RWPE1 (cell line): ENCODE measurements around the gene MSH2.
"Not testable (repeated sequence)": the region's sequence is repeated elsewhere in the genome, so short reads cannot be mapped to it uniquely, and the experiment has no call there.

Experiments
- CTCF ChIA-PET: fragments of 350-600 bp; sonication (Branson Sonifier 250); formaldehyde crosslinking; extraction: SDS; loops from one replicate; lab custom pipeline; 2021; lab: Yijun Ruan, JAX
- POLR2A ChIA-PET: fragments of 400-600 bp; formaldehyde crosslinking; extraction: SDS; loops from one replicate; lab custom pipeline; 2020; ENCODE audit warnings: antibody characterized with exemption; ENCODE audit not compliant: low non-redundant PET; lab: Yijun Ruan, JAX
- DNase-seq: peaks from one replicate; pipeline ENCODE4 v3.0.0; 2012; ENCODE audit warnings: low spot score
- H3K27ac ChIP-seq: fragments of 450-650 bp; 2 replicates; pipeline ENCODE4 v1.5.1; 2017
- TF ChIP-seq, protein P1 (sequence below): fragments of 450-650 bp; conservative IDR thresholded peaks from 2 replicates; pipeline ENCODE4 v1.5.1; 2017; ENCODE audit warnings: low read depth, mild to moderate bottlenecking

The MSH2 gene

DNA sequence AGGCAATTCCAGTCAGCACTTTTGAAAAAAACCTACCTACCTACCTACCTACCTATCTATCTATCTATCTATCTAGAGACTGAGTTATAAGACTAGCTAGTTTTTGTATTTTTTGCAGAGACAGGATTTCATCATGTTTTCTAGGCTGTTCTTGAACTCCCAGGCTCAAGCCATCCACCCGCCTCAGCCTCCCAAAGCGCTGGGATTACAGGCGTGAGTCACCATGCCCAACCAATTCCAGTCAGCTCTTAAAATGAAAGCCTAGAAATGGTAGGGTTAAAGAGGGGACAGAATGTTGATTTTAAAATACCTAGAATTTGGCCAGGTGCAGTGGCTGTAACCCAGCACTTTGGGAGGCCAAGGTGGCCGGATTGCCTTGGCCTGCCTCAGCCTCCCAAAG, 19.1 kb downstream of the MSH2 start:
- ChIA-PET CTCF (interaction anchor here (1.5 kb wide), 1 partner anchor 15 kb away, joined by 6 read pairs; no protein-coding TSS in a partner anchor), POLR2A (no interaction called here)
- peak overlapping the region; percentile 59 for H3K27ac ChIP-seq
- DNase-seq, result no peak
- TF ChIP-seq, protein P1, sequence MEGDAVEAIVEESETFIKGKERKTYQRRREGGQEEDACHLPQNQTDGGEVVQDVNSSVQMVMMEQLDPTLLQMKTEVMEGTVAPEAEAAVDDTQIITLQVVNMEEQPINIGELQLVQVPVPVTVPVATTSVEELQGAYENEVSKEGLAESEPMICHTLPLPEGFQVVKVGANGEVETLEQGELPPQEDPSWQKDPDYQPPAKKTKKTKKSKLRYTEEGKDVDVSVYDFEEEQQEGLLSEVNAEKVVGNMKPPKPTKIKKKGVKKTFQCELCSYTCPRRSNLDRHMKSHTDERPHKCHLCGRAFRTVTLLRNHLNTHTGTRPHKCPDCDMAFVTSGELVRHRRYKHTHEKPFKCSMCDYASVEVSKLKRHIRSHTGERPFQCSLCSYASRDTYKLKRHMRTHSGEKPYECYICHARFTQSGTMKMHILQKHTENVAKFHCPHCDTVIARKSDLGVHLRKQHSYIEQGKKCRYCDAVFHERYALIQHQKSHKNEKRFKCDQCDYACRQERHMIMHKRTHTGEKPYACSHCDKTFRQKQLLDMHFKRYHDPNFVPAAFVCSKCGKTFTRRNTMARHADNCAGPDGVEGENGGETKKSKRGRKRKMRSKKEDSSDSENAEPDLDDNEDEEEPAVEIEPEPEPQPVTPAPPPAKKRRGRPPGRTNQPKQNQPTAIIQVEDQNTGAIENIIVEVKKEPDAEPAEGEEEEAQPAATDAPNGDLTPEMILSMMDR, result no peak

DNA sequence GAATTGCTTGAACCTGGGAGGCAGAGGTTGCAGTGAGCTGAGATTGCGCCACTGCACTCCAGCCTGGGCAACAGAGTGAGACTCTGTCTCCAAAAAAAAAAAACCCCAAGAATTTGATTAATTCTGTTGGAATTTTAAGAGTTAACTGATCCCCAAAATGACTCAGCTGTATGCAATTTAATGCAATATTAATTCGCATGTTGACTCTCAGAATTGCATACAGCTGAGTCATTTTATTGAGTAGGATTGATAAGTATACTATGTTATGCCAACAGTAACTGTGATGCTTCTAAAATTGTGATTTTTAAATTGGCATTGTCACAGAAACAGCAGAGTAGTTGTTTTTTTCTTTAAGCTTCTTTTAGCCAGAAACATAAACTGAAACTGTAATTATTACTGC, 19.6 kb downstream of the MSH2 start:
- TF ChIP-seq, protein P1, result no peak
- CTCF ChIA-PET, result interaction anchor here (0.5 to 1.5 kb wide), 2 partner anchors 15 to 85 kb away, joined by 3 to 6 read pairs; no protein-coding TSS in a partner anchor
- POLR2A ChIA-PET, result no interaction called here
- peak; percentile 63 for DNase-seq
- H3K27ac ChIP-seq, result peak overlapping the region; percentile 59

DNA sequence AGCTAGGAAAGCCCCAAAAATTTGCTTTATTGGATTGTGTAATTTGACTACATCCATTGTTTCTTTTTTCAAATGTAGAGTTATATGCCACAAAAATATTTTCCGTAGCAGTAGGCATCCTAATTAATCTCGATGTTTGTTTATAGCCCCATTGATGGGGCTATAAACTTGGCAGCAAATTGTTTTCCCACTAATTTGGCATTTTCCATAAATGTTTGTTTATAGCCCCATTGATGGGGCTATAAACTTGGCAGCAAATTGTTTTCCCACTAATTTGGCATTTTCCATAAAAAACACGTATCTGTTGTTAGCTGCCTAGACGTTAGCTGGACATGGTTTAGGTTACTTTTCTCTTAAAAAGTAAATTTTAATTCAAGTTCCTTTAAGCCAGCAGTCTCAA, 23.8 kb downstream of the MSH2 start:
- TF ChIP-seq, protein P1, result no peak
- no peak overlapping the region for H3K27ac ChIP-seq
- POLR2A ChIA-PET, result interaction anchor here (0.9 kb wide), 1 partner anchor 23 kb away, joined by 4 read pairs; no protein-coding TSS in a partner anchor
- no peak for DNase-seq
- CTCF ChIA-PET, result interaction anchor here (1.7 kb wide), 1 partner anchor 11 kb away, joined by 7 read pairs; no protein-coding TSS in a partner anchor

DNA sequence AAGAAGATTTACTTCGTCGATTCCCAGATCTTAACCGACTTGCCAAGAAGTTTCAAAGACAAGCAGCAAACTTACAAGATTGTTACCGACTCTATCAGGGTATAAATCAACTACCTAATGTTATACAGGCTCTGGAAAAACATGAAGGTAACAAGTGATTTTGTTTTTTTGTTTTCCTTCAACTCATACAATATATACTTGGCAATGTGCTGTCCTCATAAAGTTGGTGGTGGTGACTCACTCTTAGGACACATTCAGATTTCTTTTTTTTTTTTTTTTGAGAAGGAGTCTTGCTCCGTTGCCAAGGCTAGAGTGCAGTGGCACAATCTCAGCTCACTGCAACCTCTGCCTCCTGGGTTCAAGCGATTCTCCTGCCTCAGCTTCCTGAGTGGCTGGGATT, 26.8 kb downstream of the MSH2 start:
- ChIA-PET POLR2A (no interaction called here), CTCF (interaction anchor here (0.5 kb wide), 1 partner anchor 736 kb away, joined by 5 read pairs; no protein-coding TSS in a partner anchor)
- no peak for DNase-seq
- peak overlapping the region; percentile 28; the same call in 1 of the 2 replicates for H3K27ac ChIP-seq
- TF ChIP-seq, protein P1, result no peak

DNA sequence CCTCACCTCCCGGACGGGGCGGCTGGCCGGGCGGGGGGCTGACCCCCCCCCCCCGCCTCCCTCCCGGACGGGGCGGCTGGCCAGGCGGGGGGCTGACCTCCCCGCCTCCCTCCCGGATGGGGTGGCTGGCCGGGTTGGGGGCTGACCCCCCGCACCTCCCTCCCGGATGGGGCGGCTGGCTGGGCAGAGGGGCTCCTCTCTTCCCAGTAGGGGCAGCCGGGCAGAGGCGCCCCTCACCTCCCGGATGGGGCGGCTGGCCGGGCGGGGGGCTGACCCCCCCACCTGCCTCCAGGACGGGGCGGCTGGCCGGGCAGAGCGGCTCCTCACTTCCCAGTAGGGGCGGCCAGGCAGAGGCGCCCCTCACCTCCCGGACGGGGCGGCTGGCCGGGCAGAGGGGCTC, 30.1 kb downstream of the MSH2 start:
- CTCF ChIA-PET, POLR2A ChIA-PET, DNase-seq: not testable (repeated sequence)

DNA sequence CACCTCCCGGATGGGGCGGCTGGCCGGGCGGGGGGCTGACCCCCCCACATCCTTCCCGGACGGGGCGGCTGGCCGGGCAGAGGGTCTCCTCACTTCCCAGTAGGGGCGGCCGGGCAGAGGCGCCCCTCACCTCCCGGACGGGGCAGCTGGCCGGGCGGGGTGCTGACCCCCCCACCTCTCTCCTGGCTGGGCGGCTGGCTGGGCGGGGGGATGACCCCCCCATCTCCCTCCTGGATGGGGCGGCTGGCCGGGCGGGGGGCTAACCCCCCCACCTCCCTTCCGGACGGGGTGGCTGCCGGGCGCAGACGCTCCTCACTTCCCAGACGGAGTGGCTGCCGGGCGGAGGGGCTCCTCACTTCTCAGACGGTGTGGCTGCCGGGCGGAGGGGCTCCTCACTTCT, 30.5 kb downstream of the MSH2 start:
- DNase-seq, CTCF ChIA-PET, POLR2A ChIA-PET, H3K27ac ChIP-seq: not testable (repeated sequence)

More for the DNA sequence above, 30.1 kb downstream of the MSH2 start:
- not testable (repeated sequence) for H3K27ac ChIP-seq

DNA sequence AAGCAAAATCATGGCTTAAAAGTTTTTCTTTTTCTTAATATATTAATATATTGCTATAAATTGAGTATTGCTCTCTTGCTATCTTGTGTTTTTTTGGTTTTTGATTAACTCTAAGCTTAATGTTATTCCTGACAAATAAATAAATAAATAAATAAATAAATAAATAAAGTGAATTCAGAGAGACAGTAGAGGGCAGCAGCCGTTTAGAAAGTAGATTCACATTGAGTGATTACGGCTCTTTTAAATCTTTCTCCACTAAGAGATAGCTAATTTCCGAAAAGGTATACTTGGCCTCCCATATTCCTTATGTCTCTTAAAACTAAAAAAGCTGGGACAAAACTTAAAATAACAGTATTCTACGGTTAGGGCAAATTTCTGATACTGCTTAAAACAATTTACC, 34.3 kb downstream of the MSH2 start:
- POLR2A ChIA-PET, result interaction anchor here (0.5 kb wide), 1 partner anchor 42 kb away, joined by 7 read pairs; no protein-coding TSS in a partner anchor
- CTCF ChIA-PET, result interaction anchor here (0.6 to 5.3 kb wide), 23 partner anchors 9 to 498 kb away, joined by 3 to 58 read pairs (median 4); no protein-coding TSS in a partner anchor
- peak; percentile 36 for DNase-seq
- H3K27ac ChIP-seq, result no peak overlapping the region
- TF ChIP-seq, protein P1, result peak; percentile 57; the same call in 1 of the 2 replicates
